Erythroblast (primary cell): Measurements from ENCODE around the gene HADH.

Source experiments
- GATA1 ChIP-seq: IDR thresholded peaks from 2 replicates; pipeline ENCODE4 v1.6.1; 2011; ENCODE audit warnings: low read depth, mild to moderate bottlenecking, control low read depth, low read length, moderate library complexity
- POLR2A ChIP-seq: IDR thresholded peaks from 2 replicates; pipeline ENCODE4 v1.6.1; 2011; ENCODE audit warnings: mild to moderate bottlenecking, low read length

DNA sequence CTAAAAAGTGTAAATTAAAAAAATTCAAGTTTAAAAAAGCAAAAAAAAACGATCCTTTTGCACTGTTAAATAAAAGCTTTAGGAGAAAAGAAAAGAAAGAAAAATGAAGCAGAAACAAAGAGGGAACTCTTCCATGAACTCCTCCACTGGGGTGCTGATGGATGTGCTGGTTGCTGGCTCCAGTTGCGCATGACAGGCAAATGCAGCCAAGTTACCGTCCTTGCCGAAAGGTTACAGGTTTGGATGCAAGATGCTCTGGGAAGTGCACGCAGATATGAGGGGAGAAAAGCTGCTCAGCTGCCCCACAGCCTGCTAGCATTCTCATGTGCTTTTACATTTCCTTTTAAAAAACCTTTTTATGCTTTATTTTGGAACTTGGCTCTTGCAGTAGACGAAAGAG, 58.5 kb downstream of the HADH start:
- TF ChIP-seq POLR2A (no peak), GATA1 (no peak)
